Calu3 (cell line): ENCODE measurements around the gene NDST4. TPM values are rescaled to one million over a fixed set of nuclear protein-coding genes. Genes with fewer than 3 reads are reported as not detected.

Experiments
- BruUV-seq: library from RNA; stranded (reverse); fragments of 400-500 nt; replicated peaks from 2 replicates; lab custom pipeline; 2021; lab: Mats Ljungman, UMichigan
- CTCF ChIA-PET: fragments of 300-600 bp; sonication (Branson Sonifier 250); formaldehyde crosslinking; loops from one replicate; lab custom pipeline; 2022; ENCODE audit warnings: antibody characterized with exemption; lab: Charles Lee
- DNase-seq: peaks from one replicate; pipeline ENCODE4 v3.0.0; 2022
- H3K27ac Mint-ChIP-seq: one replicate; pipeline ENCODE4 v1.8.0; 2022; ENCODE audit warnings: mixed read lengths; ENCODE audit not compliant: unreplicated experiment
- H3K27me3 Mint-ChIP-seq: one replicate; pipeline ENCODE4 v1.8.0; 2022; ENCODE audit warnings: mixed read lengths; ENCODE audit not compliant: unreplicated experiment
- H3K36me3 Mint-ChIP-seq: one replicate; pipeline ENCODE4 v1.8.0; 2022; ENCODE audit warnings: mild to moderate bottlenecking, moderate library complexity, mixed read lengths; ENCODE audit not compliant: insufficient read depth, unreplicated experiment
- H3K4me1 Mint-ChIP-seq: one replicate; pipeline ENCODE4 v1.8.0; 2022; ENCODE audit warnings: mild to moderate bottlenecking, low read depth, mixed read lengths; ENCODE audit not compliant: unreplicated experiment
- H3K4me3 Mint-ChIP-seq: one replicate; pipeline ENCODE4 v1.8.0; 2022; ENCODE audit warnings: mild to moderate bottlenecking, low read depth, moderate library complexity, mixed read lengths; ENCODE audit not compliant: unreplicated experiment
- H3K9me3 Mint-ChIP-seq: one replicate; pipeline ENCODE4 v1.8.0; 2022; ENCODE audit warnings: low read depth, mixed read lengths; ENCODE audit not compliant: unreplicated experiment
- intact Hi-C: fragments of 100-400 bp; cut with micrococcal nuclease; formaldehyde crosslinking; loops from one replicate; pipeline ENCODE4 v1.10.0; 2022; ENCODE audit not compliant: unreplicated experiment
- total RNA-seq: library from RNA; stranded (reverse); gene quantifications from 2 replicates; pipeline ENCODE4 v1.2.3, GENCODE V29; 2022
- TF ChIP-seq, protein P1 (sequence below): fragments of 200-600 bp; IDR thresholded peaks from one replicate; pipeline ENCODE4 v1.8.0; 2022; ENCODE audit warnings: antibody characterized with exemption; ENCODE audit not compliant: unreplicated experiment

NDST4 gene
- total RNA-seq, 1 experiment from 2014 or later: not detected

GRCh38 chr4:115030281-115030680, 83.1 kb downstream of the NDST4 start:
- BruUV-seq: no TSS peak
- no peak overlapping the region for H3K4me3 Mint-ChIP-seq
- no peak for DNase-seq
- H3K27ac Mint-ChIP-seq: no peak overlapping the region
- H3K27me3 Mint-ChIP-seq: no peaks in the 10 kb centered on the region
- H3K4me1 Mint-ChIP-seq: no peaks in the 10 kb centered on the region
- no peaks in the 10 kb centered on the region for H3K9me3 Mint-ChIP-seq
- CTCF ChIA-PET: no interaction called here
- TF ChIP-seq, protein P1, sequence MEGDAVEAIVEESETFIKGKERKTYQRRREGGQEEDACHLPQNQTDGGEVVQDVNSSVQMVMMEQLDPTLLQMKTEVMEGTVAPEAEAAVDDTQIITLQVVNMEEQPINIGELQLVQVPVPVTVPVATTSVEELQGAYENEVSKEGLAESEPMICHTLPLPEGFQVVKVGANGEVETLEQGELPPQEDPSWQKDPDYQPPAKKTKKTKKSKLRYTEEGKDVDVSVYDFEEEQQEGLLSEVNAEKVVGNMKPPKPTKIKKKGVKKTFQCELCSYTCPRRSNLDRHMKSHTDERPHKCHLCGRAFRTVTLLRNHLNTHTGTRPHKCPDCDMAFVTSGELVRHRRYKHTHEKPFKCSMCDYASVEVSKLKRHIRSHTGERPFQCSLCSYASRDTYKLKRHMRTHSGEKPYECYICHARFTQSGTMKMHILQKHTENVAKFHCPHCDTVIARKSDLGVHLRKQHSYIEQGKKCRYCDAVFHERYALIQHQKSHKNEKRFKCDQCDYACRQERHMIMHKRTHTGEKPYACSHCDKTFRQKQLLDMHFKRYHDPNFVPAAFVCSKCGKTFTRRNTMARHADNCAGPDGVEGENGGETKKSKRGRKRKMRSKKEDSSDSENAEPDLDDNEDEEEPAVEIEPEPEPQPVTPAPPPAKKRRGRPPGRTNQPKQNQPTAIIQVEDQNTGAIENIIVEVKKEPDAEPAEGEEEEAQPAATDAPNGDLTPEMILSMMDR: no peak
- intact Hi-C loops: no loop called here
- no peaks in the 10 kb centered on the region for H3K36me3 Mint-ChIP-seq

GRCh38 chr4:115028682-115029410, 84.6 kb downstream of the NDST4 start:
- BruUV-seq: no TSS peak
- no peak for DNase-seq
- no peaks in the 10 kb centered on the region for H3K4me1 Mint-ChIP-seq
- no peaks in the 10 kb centered on the region for H3K9me3 Mint-ChIP-seq
- no peak overlapping the region for H3K27ac Mint-ChIP-seq
- TF ChIP-seq, protein P1: no peak
- CTCF ChIA-PET: no interaction called here
- H3K27me3 Mint-ChIP-seq: no peaks in the 10 kb centered on the region
- no peak overlapping the region for H3K4me3 Mint-ChIP-seq
- intact Hi-C loops: no loop called here
- no peaks in the 10 kb centered on the region for H3K36me3 Mint-ChIP-seq

GRCh38 chr4:114999880-115000279, 113.5 kb downstream of the NDST4 start:
- H3K27me3 Mint-ChIP-seq: no peaks in the 10 kb centered on the region
- CTCF ChIA-PET: no interaction called here
- H3K9me3 Mint-ChIP-seq: no peaks in the 10 kb centered on the region
- intact Hi-C loops: no loop called here
- H3K4me3 Mint-ChIP-seq: no peak overlapping the region
- no peak overlapping the region for H3K27ac Mint-ChIP-seq
- H3K4me1 Mint-ChIP-seq: no peaks in the 10 kb centered on the region
- BruUV-seq: no TSS peak
- TF ChIP-seq, protein P1: no peak
- no peak for DNase-seq
- H3K36me3 Mint-ChIP-seq: no peaks in the 10 kb centered on the region

DNA sequence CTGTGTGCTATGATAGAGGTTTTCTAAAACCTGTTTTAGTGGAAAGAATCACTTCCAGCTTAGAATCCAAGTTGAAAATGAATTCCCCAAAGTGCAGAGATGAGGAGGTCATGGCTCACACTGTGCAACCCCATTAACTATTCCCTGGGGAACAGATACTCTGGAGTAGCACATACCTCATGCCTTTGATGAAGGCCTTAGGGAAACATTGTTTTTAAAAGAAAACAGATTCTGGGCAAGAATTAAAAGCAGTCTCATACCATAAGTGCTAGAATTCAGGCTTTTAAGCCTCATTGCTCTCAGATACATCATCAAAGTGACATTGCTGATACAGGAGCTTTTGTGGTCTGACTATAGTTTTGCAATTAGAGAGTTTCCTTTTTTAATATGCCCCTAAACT, 115.1 kb downstream of the NDST4 start:
- BruUV-seq: no TSS peak
- intact Hi-C loops: no loop called here
- Mint-ChIP-seq H3K4me3 (no peak overlapping the region), H3K36me3 (no peaks in the 10 kb centered on the region), H3K4me1 (no peaks in the 10 kb centered on the region), H3K9me3 (no peaks in the 10 kb centered on the region), H3K27me3 (no peaks in the 10 kb centered on the region), H3K27ac (no peak overlapping the region)
- CTCF ChIA-PET: no interaction called here
- TF ChIP-seq, protein P1: no peak
- DNase-seq: no peak
